Mucosa of stomach (tissue), 1 donor: ENCODE data around the gene TTC14.
"Not testable (repeated sequence)": the region's sequence is repeated elsewhere in the genome, so short reads cannot be mapped to it uniquely, and the experiment has no call there.

ENCODE experiments used
- H3K27me3 ChIP-seq: one replicate; pipeline ENCODE4 v1.7.0; 2013; ENCODE audit warnings: mild to moderate bottlenecking, low read length; ENCODE audit not compliant: control insufficient read depth, insufficient read depth
- H3K36me3 ChIP-seq: one replicate; pipeline ENCODE4 v1.7.0; 2013; ENCODE audit warnings: low read length; ENCODE audit not compliant: control insufficient read depth, insufficient read depth
- H3K4me1 ChIP-seq: one replicate; pipeline ENCODE4 v1.7.0; 2013; ENCODE audit warnings: mild to moderate bottlenecking, low read length; ENCODE audit not compliant: control insufficient read depth, insufficient read depth
- H3K4me3 ChIP-seq: one replicate; pipeline ENCODE4 v1.7.0; 2013; ENCODE audit warnings: low read length
- H3K9ac ChIP-seq: one replicate; pipeline ENCODE4 v1.7.0; 2013; ENCODE audit warnings: mild to moderate bottlenecking, low read length, moderate library complexity
- H3K9me3 ChIP-seq: one replicate; pipeline ENCODE4 v1.7.0; 2013; ENCODE audit warnings: mild to moderate bottlenecking, low read length, moderate library complexity; ENCODE audit not compliant: control insufficient read depth
- donor health status: Pancreatic carcinoma.

Gene TTC14

DNA sequence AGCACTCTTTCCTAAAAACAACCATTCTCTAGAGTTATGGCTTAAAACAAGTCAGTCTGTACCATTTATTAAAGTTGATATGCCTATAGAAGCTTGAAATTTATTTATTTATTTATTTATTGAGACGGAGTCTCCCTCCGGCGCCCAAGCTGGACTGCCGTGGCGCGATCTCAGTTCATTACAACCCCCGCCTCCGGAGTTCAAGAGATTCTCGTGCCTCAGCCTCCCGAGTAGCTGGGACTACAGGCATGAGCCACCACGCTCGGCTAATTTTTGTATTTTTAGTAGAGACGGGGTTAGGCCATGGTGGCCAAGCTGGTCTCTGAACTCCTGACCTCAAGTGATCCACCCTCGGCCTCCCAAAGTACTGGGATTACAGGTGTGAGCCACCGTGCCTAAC, 1.5 kb upstream of the TTC14 start:
- Histone ChIP-seq H3K9me3 (no peaks in the 10 kb centered on the region), H3K4me3 (no peak overlapping the region), H3K36me3 (no peaks in the 10 kb centered on the region), H3K4me1 (no peaks in the 10 kb centered on the region), H3K27me3 (no peaks in the 10 kb centered on the region), H3K9ac (no peak overlapping the region)

DNA sequence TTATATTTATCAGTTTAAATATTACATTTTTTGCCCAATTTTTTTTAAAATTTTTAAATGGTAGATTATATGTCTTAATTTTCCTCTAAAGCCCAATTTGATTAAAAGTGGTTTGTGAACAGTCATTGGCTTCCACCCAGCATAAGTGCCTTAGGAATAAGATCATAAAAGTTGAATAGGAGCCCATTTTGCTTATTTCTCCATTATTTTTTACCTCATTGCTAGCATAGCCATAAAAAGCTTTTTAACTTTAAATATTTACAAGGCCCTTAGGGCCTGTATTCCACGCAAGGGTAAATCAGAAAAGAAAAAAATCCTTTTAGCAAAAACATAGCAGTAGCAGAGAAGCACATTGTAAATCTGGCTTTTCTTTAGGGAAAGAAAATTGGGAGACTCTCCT, 9.0 kb downstream of the TTC14 start:
- Histone ChIP-seq H3K9ac (no peak overlapping the region), H3K9me3 (no peaks in the 10 kb centered on the region), H3K36me3 (peaks cover 4% of the 10 kb centered on the region)

DNA sequence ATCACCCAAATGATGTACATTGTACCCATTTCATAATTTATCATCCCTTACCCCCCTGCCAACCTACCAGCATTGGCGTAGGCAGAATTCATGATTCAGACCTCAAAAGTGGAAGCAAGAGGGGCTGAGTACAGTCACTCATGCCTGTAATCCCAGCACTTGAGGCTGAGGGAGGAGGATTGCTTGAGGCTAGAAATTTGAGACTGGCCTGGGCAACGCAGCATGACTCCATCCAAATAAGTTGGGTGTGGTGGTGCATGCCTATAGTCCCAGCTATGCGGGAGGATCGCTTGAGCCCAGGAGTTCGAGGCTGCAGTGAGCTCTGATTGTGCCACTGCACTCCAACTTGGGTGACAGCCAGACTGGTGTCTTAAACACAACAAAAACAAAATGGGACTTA, 10.4 kb downstream of the TTC14 start:
- H3K4me3 ChIP-seq = no peak overlapping the region
- no peaks in the 10 kb centered on the region for H3K27me3 ChIP-seq
- H3K36me3 ChIP-seq = peaks cover 4% of the 10 kb centered on the region
- H3K4me1 ChIP-seq = no peaks in the 10 kb centered on the region
- no peak overlapping the region for H3K9ac ChIP-seq
- no peaks in the 10 kb centered on the region for H3K9me3 ChIP-seq

More for the DNA sequence above, 9.0 kb downstream of the TTC14 start:
- Histone ChIP-seq H3K4me3 (no peak overlapping the region), H3K27me3 (no peaks in the 10 kb centered on the region), H3K4me1 (no peaks in the 10 kb centered on the region)

DNA sequence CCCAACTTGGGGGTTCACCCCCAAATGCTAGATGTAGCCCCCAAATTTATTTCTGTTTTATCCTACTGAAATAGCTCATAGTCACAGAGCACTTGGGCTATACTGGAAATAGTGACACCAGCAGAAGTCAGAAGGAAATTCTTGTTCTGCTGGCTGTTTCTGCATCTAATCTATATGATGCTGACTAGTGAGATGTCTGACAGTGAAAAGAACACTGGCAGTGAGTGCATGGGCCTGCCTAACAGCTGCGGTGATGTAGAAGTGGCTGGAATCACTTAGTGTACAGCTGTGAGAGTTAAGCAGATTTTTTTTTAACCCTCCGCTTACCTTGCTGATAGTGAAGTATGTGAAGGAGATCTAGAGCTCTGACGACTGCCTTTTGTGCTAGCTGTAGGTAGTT, 14.0 kb downstream of the TTC14 start:
- no peak overlapping the region for H3K9ac ChIP-seq
- H3K9me3 ChIP-seq = no peaks in the 10 kb centered on the region
- no peak overlapping the region for H3K4me3 ChIP-seq
- H3K4me1 ChIP-seq = no peaks in the 10 kb centered on the region
- H3K36me3 ChIP-seq = no peaks in the 10 kb centered on the region
- H3K27me3 ChIP-seq = no peaks in the 10 kb centered on the region

DNA sequence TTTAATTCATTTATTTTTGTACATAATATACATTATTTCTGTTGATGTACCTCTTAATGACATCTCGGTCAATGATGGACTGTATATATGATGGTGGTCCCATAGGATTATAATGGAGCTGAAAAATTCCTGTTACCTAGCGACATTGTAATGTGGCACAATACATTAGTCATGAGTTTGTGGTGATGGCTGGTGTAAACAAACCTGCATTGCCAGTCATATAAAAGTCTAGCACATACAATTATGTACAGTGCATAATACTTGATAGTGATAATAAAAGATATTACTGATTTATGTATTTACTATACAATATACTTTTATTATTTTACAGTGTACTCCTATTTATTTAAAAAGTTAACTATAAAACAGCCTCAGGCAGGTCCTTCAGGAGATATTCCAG, 15.1 kb downstream of the TTC14 start:
- no peaks in the 10 kb centered on the region for H3K4me1 ChIP-seq

DNA sequence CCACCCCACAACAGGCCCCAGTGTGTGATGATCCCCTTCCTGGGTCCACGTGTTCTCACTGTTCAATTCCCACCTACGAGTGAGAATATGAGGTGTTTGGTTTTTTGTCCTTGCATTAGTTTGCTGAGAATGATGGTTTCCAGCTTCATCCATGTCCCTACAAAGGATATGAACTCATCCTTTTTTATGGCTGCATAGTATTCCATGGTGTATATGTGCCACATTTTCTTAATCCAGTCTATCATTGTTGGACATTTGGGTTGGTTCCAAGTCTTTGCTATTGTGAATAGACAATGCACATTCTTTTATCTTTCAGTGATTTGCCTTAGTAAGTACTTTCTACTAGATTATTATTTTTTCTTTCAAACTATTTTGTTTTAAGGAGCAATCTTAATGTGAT, 16.6 kb downstream of the TTC14 start:
- not testable (repeated sequence) for H3K4me3 ChIP-seq, H3K9ac ChIP-seq, H3K9me3 ChIP-seq, H3K27me3 ChIP-seq, H3K4me1 ChIP-seq, H3K36me3 ChIP-seq

More for the DNA sequence above, 15.1 kb downstream of the TTC14 start:
- Histone ChIP-seq H3K27me3 (no peaks in the 10 kb centered on the region), H3K9ac (no peak overlapping the region), H3K9me3 (no peaks in the 10 kb centered on the region), H3K4me3 (no peak overlapping the region), H3K36me3 (no peaks in the 10 kb centered on the region)

DNA sequence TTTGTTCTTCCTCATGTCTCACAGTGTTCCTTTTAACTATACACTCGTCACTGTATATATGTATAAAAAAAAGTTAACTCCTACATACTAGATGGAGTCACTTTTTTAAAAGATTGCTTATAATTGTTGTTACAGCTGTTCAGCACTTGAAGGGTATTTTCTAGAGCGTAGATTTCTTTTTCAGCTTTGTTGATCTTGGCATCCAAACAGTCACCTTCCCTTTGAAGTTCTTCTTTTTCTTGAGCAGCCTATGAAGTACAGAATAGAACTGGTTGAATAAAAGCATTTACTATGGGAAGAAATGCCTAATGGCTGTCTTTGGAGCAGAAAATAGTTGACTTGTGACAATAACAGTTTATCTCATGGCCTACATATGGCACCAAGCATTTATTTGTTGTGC, 17.8 kb downstream of the TTC14 start:
- Histone ChIP-seq H3K4me1 (no peaks in the 10 kb centered on the region), H3K27me3 (no peaks in the 10 kb centered on the region), H3K36me3 (no peaks in the 10 kb centered on the region), H3K9ac (no peak overlapping the region), H3K9me3 (no peaks in the 10 kb centered on the region), H3K4me3 (no peak overlapping the region)

DNA sequence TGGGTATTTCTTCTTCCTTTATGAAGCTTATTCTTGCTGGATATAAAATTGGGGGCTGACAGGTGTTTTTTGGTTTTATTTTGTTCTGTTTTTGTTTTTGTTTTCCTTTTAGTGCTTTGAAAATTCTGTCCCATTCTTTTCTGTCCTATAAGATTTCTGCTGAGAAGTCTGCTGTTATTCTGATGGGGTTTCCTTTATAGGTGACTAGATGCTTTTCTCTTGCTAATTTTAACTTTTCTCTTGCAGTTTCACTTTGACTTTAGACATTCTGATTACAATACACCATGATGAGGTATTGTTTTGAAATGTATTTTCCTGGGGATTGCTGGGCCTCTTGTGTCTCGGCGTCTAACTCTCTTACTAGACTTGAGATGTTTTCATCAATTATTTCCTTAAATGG, 22.8 kb downstream of the TTC14 start:
- Histone ChIP-seq H3K4me1 (no peaks in the 10 kb centered on the region), H3K27me3 (no peaks in the 10 kb centered on the region), H3K4me3 (no peak overlapping the region), H3K9me3 (no peaks in the 10 kb centered on the region), H3K9ac (no peak overlapping the region), H3K36me3 (no peaks in the 10 kb centered on the region)

DNA sequence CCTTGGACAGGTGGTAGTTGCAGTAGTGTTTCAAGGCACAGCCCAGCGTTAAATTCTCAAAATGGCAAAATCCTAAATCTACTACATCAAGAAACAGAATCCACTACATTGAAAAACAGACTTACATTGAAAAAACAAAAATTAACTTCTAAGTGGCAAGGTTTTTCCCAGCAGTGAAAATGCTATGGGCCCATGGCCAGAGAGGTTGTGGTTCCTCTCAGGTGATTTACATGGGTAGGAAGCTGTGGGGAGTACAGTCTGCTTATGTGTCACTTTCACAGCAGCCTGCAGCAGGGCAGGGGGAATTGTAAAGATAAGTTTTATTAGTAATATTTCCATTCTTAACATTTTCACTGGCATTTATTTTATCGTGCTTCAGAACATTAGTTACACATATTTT, 24.9 kb downstream of the TTC14 start:
- Histone ChIP-seq H3K27me3 (peaks cover 1% of the 10 kb centered on the region), H3K36me3 (no peaks in the 10 kb centered on the region), H3K4me1 (no peaks in the 10 kb centered on the region), H3K9me3 (no peaks in the 10 kb centered on the region), H3K9ac (no peak overlapping the region), H3K4me3 (no peak overlapping the region)

DNA sequence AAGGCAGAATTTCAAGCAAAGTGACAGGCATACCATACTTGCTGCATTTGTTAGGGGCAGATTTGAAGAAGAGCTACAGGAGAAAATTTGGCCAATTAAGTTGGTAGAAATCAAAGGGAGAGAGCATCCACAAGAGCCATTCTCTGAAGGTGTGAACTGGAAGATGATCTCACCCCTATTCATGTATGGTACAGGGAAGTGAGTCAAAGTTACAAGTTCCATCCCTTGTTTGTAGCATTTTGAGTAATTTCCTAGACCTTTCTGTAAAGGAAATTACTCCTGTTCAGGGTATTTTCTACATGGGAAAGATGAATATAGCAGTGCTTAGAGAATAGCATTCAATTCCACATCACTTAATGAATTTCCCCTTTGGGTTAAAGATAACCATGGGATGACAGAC, 28.4 kb downstream of the TTC14 start:
- Histone ChIP-seq H3K27me3 (peaks cover 3% of the 10 kb centered on the region), H3K9ac (no peak overlapping the region), H3K36me3 (no peaks in the 10 kb centered on the region), H3K4me1 (no peaks in the 10 kb centered on the region), H3K4me3 (no peak overlapping the region), H3K9me3 (no peaks in the 10 kb centered on the region)

DNA sequence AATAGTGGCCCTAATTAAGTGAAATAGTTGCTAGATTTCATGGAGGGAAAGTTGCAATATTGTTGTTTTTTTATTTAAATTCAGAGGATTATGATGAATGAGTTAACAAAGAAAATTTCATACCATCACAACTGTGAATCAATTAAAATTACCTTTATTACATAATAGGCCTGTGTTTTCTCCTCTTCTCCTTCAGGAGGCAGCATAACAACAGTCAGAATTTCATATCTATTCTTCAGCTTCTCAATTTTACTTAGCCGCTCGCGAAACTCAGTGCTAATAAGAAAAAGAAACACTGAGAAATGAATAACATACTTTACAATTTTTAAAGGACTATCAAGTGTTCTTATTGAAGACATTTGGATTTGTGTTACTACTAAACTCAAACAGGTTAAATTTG, 29.4 kb downstream of the TTC14 start:
- Histone ChIP-seq H3K9me3 (no peaks in the 10 kb centered on the region), H3K4me3 (no peak overlapping the region), H3K4me1 (no peaks in the 10 kb centered on the region), H3K36me3 (no peaks in the 10 kb centered on the region), H3K27me3 (peaks cover 3% of the 10 kb centered on the region), H3K9ac (no peak overlapping the region)

DNA sequence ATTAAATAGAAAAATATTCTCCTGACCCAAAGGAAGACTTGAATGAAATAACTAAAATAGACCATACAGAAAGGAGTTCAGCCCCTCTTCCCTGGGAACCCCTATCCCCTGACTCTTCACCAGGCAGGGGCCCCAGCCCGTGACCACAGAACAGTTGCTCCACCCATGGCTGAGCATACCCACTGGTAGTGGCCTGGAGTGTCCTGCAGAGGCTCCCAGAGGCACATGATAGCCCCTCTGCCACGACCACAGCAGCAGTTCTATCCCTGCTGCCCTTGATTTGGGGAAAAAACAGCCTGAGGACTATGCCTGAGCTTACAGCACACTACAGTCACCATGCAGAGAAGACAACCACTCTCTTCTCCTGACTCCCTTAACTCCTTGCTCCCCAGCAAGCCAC, 31.8 kb downstream of the TTC14 start:
- Histone ChIP-seq H3K27me3 (peaks cover 3% of the 10 kb centered on the region), H3K36me3 (no peaks in the 10 kb centered on the region), H3K9ac (no peak overlapping the region), H3K9me3 (no peaks in the 10 kb centered on the region), H3K4me3 (no peak overlapping the region), H3K4me1 (no peaks in the 10 kb centered on the region)

DNA sequence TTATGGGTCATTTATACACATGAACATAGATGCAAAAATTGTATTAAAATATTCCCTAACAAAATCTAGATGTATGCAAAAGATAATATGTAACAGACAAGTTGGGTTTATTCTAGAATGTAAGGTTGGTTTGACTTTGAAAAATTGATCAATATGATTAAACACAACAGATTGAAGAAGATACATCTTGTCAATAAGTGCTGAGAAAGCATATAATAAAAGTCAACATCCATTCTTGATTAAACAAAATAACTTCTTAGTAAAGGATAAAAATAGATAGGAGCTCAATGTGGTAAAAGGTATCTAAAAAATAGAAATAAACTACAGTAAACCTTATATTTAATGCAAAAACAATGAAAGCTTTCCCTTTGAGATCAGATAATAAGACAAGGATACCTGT, 39.0 kb downstream of the TTC14 start:
- no peaks in the 10 kb centered on the region for H3K9me3 ChIP-seq
- H3K27me3 ChIP-seq = no peaks in the 10 kb centered on the region
- H3K9ac ChIP-seq = no peak overlapping the region
- H3K4me3 ChIP-seq = no peak overlapping the region
- H3K36me3 ChIP-seq = no peaks in the 10 kb centered on the region
- no peaks in the 10 kb centered on the region for H3K4me1 ChIP-seq
